ENCODE results near the gene CD79B. TPM values are rescaled to one million over a fixed set of nuclear protein-coding genes. Genes with fewer than 3 reads are reported as not detected.

Gene CD79B
- total RNA-seq, 1 experiment from 2014 or later, result not detected

GRCh38 chr17:63939401-63939800 lies 7.3 kb upstream of the CD79B start:
- no peak overlapping the region for H3K4me3 ChIP-seq (ENCODE audit: low read depth, low read length)
- no peak for TF ChIP-seq CTCF (IDR thresholded peaks at IDR 0.05; ENCODE audit: insufficient read depth in 1 of 2, low read depth in 1 of 2, low read length in 1 of 2, severe bottlenecking in 1 of 2, unreplicated experiment in 1 of 2)
- intact Hi-C loops (cut with micrococcal nuclease; ENCODE audit: unreplicated experiment), result no loop called here
- ChIA-PET CTCF (interaction anchor here (0.5 kb wide), 1 partner anchor 19 kb away, joined by 5 read pairs; no protein-coding TSS in a partner anchor), POLR2A (no interaction called here)
- peaks cover 14% of the 10 kb centered on the region for H3K36me3 Mint-ChIP-seq (ENCODE audit: insufficient read depth, unreplicated experiment)
- no peaks in the 10 kb centered on the region for H3K27me3 ChIP-seq (replicated peaks; ENCODE audit: control insufficient read depth, insufficient read depth, low read length)
- peaks cover 4% of the 10 kb centered on the region for H3K27me3 Mint-ChIP-seq (ENCODE audit: insufficient read depth, unreplicated experiment)
- H3K4me1 ChIP-seq, result no peaks in the 10 kb centered on the region
- H3K27ac Mint-ChIP-seq (ENCODE audit: unreplicated experiment), result no peak overlapping the region
- H3K4me1 Mint-ChIP-seq (ENCODE audit: low read depth, unreplicated experiment), result no peaks in the 10 kb centered on the region
- H3K36me3 ChIP-seq (ENCODE audit: control insufficient read depth, insufficient read depth, low read length), result no peaks in the 10 kb centered on the region
- H3K4me3 Mint-ChIP-seq (ENCODE audit: unreplicated experiment), result no peak overlapping the region
- H3K9me3 Mint-ChIP-seq (ENCODE audit: unreplicated experiment), result no peaks in the 10 kb centered on the region
- BruUV-seq (replicated peaks), result no TSS peak
- 0 out of 2 replicates have a peak, but pooled peaks cover 4% of the 10 kb centered on the region for H3K9me3 ChIP-seq
- no peak for DNase-seq

GRCh38 chr17:63937920-63938319 lies 5.8 kb upstream of the CD79B start:
- no peaks in the 10 kb centered on the region for H3K4me1 ChIP-seq
- BruUV-seq (replicated peaks), result no TSS peak
- ChIA-PET CTCF (no interaction called here), POLR2A (no interaction called here)
- no peaks in the 10 kb centered on the region for H3K4me1 Mint-ChIP-seq (ENCODE audit: low read depth, unreplicated experiment)
- intact Hi-C loops (cut with micrococcal nuclease; ENCODE audit: unreplicated experiment), result no loop called here
- no peaks in the 10 kb centered on the region for H3K36me3 ChIP-seq (ENCODE audit: control insufficient read depth, insufficient read depth, low read length)
- H3K27me3 ChIP-seq (replicated peaks; ENCODE audit: control insufficient read depth, insufficient read depth, low read length), result no peaks in the 10 kb centered on the region
- H3K9me3 Mint-ChIP-seq (ENCODE audit: unreplicated experiment), result no peaks in the 10 kb centered on the region
- no peak overlapping the region for H3K4me3 ChIP-seq (ENCODE audit: low read depth, low read length)
- H3K27me3 Mint-ChIP-seq (ENCODE audit: insufficient read depth, unreplicated experiment), result peaks cover 3% of the 10 kb centered on the region
- peaks cover 11% of the 10 kb centered on the region for H3K36me3 Mint-ChIP-seq (ENCODE audit: insufficient read depth, unreplicated experiment)
- H3K4me3 Mint-ChIP-seq (ENCODE audit: unreplicated experiment), result no peak overlapping the region
- H3K9me3 ChIP-seq, result 0 out of 2 replicates have a peak, but pooled peaks cover 4% of the 10 kb centered on the region
- no peak for DNase-seq
- no peak overlapping the region for H3K27ac Mint-ChIP-seq (ENCODE audit: unreplicated experiment)
- no peak for TF ChIP-seq CTCF (IDR thresholded peaks at IDR 0.05; ENCODE audit: insufficient read depth in 1 of 2, low read depth in 1 of 2, low read length in 1 of 2, severe bottlenecking in 1 of 2, unreplicated experiment in 1 of 2)

- Mint-ChIP-seq H3K27me3 (ENCODE audit: insufficient read depth, unreplicated experiment) (peaks cover 2% of the 10 kb centered on the region), H3K4me1 (ENCODE audit: low read depth, unreplicated experiment) (no peaks in the 10 kb centered on the region), H3K9me3 (ENCODE audit: unreplicated experiment) (no peaks in the 10 kb centered on the region), H3K4me3 (ENCODE audit: unreplicated experiment) (no peak overlapping the region), H3K27ac (ENCODE audit: unreplicated experiment) (no peak overlapping the region), H3K36me3 (ENCODE audit: insufficient read depth, unreplicated experiment) (peaks cover 11% of the 10 kb centered on the region)
- 0 out of 2 replicates have a peak, but pooled peaks cover 4% of the 10 kb centered on the region for H3K9me3 ChIP-seq
- intact Hi-C loops (cut with micrococcal nuclease; ENCODE audit: unreplicated experiment), result no loop called here
- H3K4me1 ChIP-seq, result no peaks in the 10 kb centered on the region
- no peak overlapping the region for H3K4me3 ChIP-seq (ENCODE audit: low read depth, low read length)
- ChIA-PET POLR2A (interaction anchor here (0.7 kb wide), 1 partner anchor 509 kb away, joined by 5 read pairs; no protein-coding TSS in a partner anchor), CTCF (no interaction called here)
- no peaks in the 10 kb centered on the region for H3K36me3 ChIP-seq (ENCODE audit: control insufficient read depth, insufficient read depth, low read length)
- no peak for DNase-seq
- H3K27me3 ChIP-seq (replicated peaks; ENCODE audit: control insufficient read depth, insufficient read depth, low read length), result no peaks in the 10 kb centered on the region
- BruUV-seq (replicated peaks), result no TSS peak
- TF ChIP-seq CTCF (IDR thresholded peaks at IDR 0.05; ENCODE audit: insufficient read depth in 1 of 2, low read depth in 1 of 2, low read length in 1 of 2, severe bottlenecking in 1 of 2, unreplicated experiment in 1 of 2), result no peak
These were observed 5.2 kb upstream of the CD79B start for GRCh38 chr17:63937319-63937718.
